HFFc6 (cell line): ENCODE results near the gene TSEN34. TPM values are rescaled to one million over a fixed set of nuclear protein-coding genes. Genes with fewer than 3 reads are reported as not detected.

ENCODE experiments used
- DNase-seq: peaks from one replicate; pipeline ENCODE4 v3.0.0-alpha.2; 2018
- H3K27ac Mint-ChIP-seq: 2 replicates; pipeline ENCODE4 v1.8.0; 2020; ENCODE audit warnings: mild to moderate bottlenecking, mixed read lengths
- H3K27me3 Mint-ChIP-seq: 2 replicates; pipeline ENCODE4 v1.8.0; 2021; ENCODE audit warnings: mild to moderate bottlenecking, moderate library complexity, mixed read lengths; ENCODE audit not compliant: insufficient read depth
- H3K36me3 Mint-ChIP-seq: 2 replicates; pipeline ENCODE4 v1.8.0; 2021; ENCODE audit warnings: low read depth, mixed read lengths
- H3K4me1 Mint-ChIP-seq: 2 replicates; pipeline ENCODE4 v1.8.0; 2020; ENCODE audit warnings: low read depth, mixed read lengths
- H3K4me3 Mint-ChIP-seq: 2 replicates; pipeline ENCODE4 v1.8.0; 2020; ENCODE audit warnings: mild to moderate bottlenecking, moderate library complexity, mixed read lengths
- H3K9me3 Mint-ChIP-seq: 2 replicates; pipeline ENCODE4 v1.8.0; 2020; ENCODE audit warnings: mild to moderate bottlenecking, mixed read lengths
- CTCF ChIP-seq: fragments of 200-600 bp; sonication (generic); IDR thresholded peaks from 2 replicates; pipeline ENCODE4 v1.5.0; 2021; ENCODE audit warnings: antibody characterized with exemption, mild to moderate bottlenecking
- total RNA-seq, 6 experiments: library from RNA; stranded (reverse); fragmentation: NEBNext Ultra II Directional; extraction: Animal tissue kit (Norgen Biotek cat#: 25700); gene quantifications; 2 replicates in 1 of 6; 3 replicates in 5 of 6; pipeline ENCODE4 v1.2.3, GENCODE V29; 2021

Gene TSEN34
- total RNA-seq, 6 experiments from 2014 or later: 51.2 to 58.8 (median 54.4) TPM

GRCh38 chr19:54153731-54154326 is 37.3 kb upstream of the TSEN34 start:
- Mint-ChIP-seq H3K27ac (peak overlapping the region; percentile 90), H3K27me3 (peaks cover 9% of the 10 kb centered on the region), H3K4me1 (peaks cover 34% of the 10 kb centered on the region), H3K4me3 (no peak overlapping the region), H3K9me3 (no peaks in the 10 kb centered on the region), H3K36me3 (peaks cover 38% of the 10 kb centered on the region)
- no peak for TF ChIP-seq CTCF
- no peak for DNase-seq

- Mint-ChIP-seq H3K9me3 (no peaks in the 10 kb centered on the region), H3K4me3 (no peak overlapping the region), H3K27me3 (peaks cover 11% of the 10 kb centered on the region), H3K36me3 (peaks cover 36% of the 10 kb centered on the region), H3K27ac (peak overlapping the region; percentile 90), H3K4me1 (peaks cover 38% of the 10 kb centered on the region)
- DNase-seq: peak; percentile 56
- TF ChIP-seq CTCF: no peak
Observed at GRCh38 chr19:54154603-54155345, 36.3 kb upstream of the TSEN34 start.

GRCh38 chr19:54155694-54156093 is 35.4 kb upstream of the TSEN34 start:
- H3K27ac Mint-ChIP-seq: no peak overlapping the region; the same call in 1 of the 2 replicates
- H3K27me3 Mint-ChIP-seq: peaks cover 10% of the 10 kb centered on the region
- peaks cover 31% of the 10 kb centered on the region for H3K36me3 Mint-ChIP-seq
- H3K4me1 Mint-ChIP-seq: peaks cover 46% of the 10 kb centered on the region
- H3K4me3 Mint-ChIP-seq: no peak overlapping the region
- no peak for DNase-seq
- no peaks in the 10 kb centered on the region for H3K9me3 Mint-ChIP-seq
- 0 out of 2 replicates have a peak, but pooled peaks have one; percentile 9 for TF ChIP-seq CTCF

GRCh38 chr19:54156490-54156889 is 34.6 kb upstream of the TSEN34 start:
- no peak overlapping the region for H3K4me3 Mint-ChIP-seq
- peaks cover 10% of the 10 kb centered on the region for H3K27me3 Mint-ChIP-seq
- no peaks in the 10 kb centered on the region for H3K9me3 Mint-ChIP-seq
- H3K36me3 Mint-ChIP-seq: peaks cover 31% of the 10 kb centered on the region
- no peak overlapping the region for H3K27ac Mint-ChIP-seq
- H3K4me1 Mint-ChIP-seq: peaks cover 52% of the 10 kb centered on the region
- TF ChIP-seq CTCF: no peak
- no peak for DNase-seq

GRCh38 chr19:54156953-54157352 is 34.2 kb upstream of the TSEN34 start:
- TF ChIP-seq CTCF: no peak
- Mint-ChIP-seq H3K4me3 (peak overlapping the region; percentile 39), H3K27ac (peak overlapping the region; percentile 64), H3K27me3 (peaks cover 10% of the 10 kb centered on the region), H3K4me1 (peaks cover 52% of the 10 kb centered on the region), H3K9me3 (no peaks in the 10 kb centered on the region), H3K36me3 (peaks cover 31% of the 10 kb centered on the region)
- no peak for DNase-seq
